ENCODE measurements around the gene FBL.

DNA sequence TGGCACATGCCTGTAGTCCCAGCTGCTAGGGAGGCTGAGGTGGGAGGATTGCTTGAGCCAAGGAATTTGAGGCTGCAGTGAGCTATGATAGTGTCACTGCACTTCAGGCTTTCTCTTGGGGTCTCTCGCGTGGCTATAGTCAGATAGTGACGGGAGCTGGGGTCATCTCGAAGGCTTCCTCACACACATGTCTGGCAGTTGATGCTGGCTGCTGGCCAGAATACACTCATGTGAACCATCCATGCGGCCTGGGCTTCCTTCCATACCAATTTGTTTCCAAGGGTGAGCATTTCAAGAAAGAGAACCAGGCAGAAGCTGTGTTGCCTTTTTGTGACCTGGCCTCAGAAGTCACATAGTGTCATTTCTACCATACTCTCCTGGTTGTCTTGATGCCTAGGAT, 41.1 kb downstream of the FBL start:
- TF ChIP-seq, protein P1, sequence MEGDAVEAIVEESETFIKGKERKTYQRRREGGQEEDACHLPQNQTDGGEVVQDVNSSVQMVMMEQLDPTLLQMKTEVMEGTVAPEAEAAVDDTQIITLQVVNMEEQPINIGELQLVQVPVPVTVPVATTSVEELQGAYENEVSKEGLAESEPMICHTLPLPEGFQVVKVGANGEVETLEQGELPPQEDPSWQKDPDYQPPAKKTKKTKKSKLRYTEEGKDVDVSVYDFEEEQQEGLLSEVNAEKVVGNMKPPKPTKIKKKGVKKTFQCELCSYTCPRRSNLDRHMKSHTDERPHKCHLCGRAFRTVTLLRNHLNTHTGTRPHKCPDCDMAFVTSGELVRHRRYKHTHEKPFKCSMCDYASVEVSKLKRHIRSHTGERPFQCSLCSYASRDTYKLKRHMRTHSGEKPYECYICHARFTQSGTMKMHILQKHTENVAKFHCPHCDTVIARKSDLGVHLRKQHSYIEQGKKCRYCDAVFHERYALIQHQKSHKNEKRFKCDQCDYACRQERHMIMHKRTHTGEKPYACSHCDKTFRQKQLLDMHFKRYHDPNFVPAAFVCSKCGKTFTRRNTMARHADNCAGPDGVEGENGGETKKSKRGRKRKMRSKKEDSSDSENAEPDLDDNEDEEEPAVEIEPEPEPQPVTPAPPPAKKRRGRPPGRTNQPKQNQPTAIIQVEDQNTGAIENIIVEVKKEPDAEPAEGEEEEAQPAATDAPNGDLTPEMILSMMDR (IDR thresholded peaks at IDR 0.05; ENCODE audit: low read depth, low read length, poor library complexity, severe bottlenecking), result no peak
- no peak for TF ChIP-seq EZH2phosphoT487 (IDR thresholded peaks at IDR 0.05; ENCODE audit: borderline replicate concordance, low read length)
